HG02840 (cell line): Measurements from ENCODE around the gene SCAMP3.
"Not testable (repeated sequence)": the region's sequence is repeated elsewhere in the genome, so short reads cannot be mapped to it uniquely, and the experiment has no call there.

Experiments
- ATAC-seq: cut with Tn5 transposase; IDR thresholded peaks from one replicate; pipeline ENCODE4 v1.9.1; 2021; ENCODE audit warnings: mild to moderate bottlenecking, moderate library complexity, moderate number of reproducible peaks; ENCODE audit not compliant: unreplicated experiment, low FRiP score

The SCAMP3 gene

GRCh38 chr1:155233502-155233901 lies 28.7 kb downstream of the SCAMP3 start:
- not testable (repeated sequence) for ATAC-seq

- not testable (repeated sequence) for ATAC-seq
Measured at GRCh38 chr1:155232001-155232978, 29.9 kb downstream of the SCAMP3 start.

GRCh38 chr1:155231302-155231701 lies 30.9 kb downstream of the SCAMP3 start:
- ATAC-seq, result not testable (repeated sequence)

GRCh38 chr1:155228096-155228427 lies 34.1 kb downstream of the SCAMP3 start:
- ATAC-seq, result no peak

- peak; percentile 96 for ATAC-seq
Measured at GRCh38 chr1:155227261-155228095, 34.7 kb downstream of the SCAMP3 start.

- no peak for ATAC-seq
Measured at GRCh38 chr1:155226910-155227260, 35.3 kb downstream of the SCAMP3 start.

GRCh38 chr1:155226188-155226909 lies 35.8 kb downstream of the SCAMP3 start:
- no peak for ATAC-seq

GRCh38 chr1:155225404-155225759 lies 36.8 kb downstream of the SCAMP3 start:
- not testable (repeated sequence) for ATAC-seq

GRCh38 chr1:155223047-155223446 lies 39.1 kb downstream of the SCAMP3 start:
- ATAC-seq, result no peak

GRCh38 chr1:155220211-155220965 lies 41.8 kb downstream of the SCAMP3 start:
- not testable (repeated sequence) for ATAC-seq

GRCh38 chr1:155219592-155220031 lies 42.5 kb downstream of the SCAMP3 start:
- no peak for ATAC-seq

GRCh38 chr1:155218854-155219591 lies 43.1 kb downstream of the SCAMP3 start:
- ATAC-seq, result no peak

GRCh38 chr1:155214702-155215101 lies 47.5 kb downstream of the SCAMP3 start:
- ATAC-seq, result not testable (repeated sequence)

- ATAC-seq, result not testable (repeated sequence)
Measured at GRCh38 chr1:155212051-155212440, 50.1 kb downstream of the SCAMP3 start.

- not testable (repeated sequence) for ATAC-seq
Measured at GRCh38 chr1:155211381-155212050, 50.6 kb downstream of the SCAMP3 start.

GRCh38 chr1:155210314-155211104 lies 51.7 kb downstream of the SCAMP3 start:
- no peak for ATAC-seq

GRCh38 chr1:155209312-155209721 lies 52.8 kb downstream of the SCAMP3 start:
- ATAC-seq, result no peak
